Glutamatergic neuron (in vitro differentiated cells): Measurements from ENCODE around the gene FBXO21. TPM values are rescaled to one million over a fixed set of nuclear protein-coding genes. Genes with fewer than 3 reads are reported as not detected.
"Not testable (repeated sequence)": the region's sequence is repeated elsewhere in the genome, so short reads cannot be mapped to it uniquely, and the experiment has no call there.

ENCODE experiments used
- DNase-seq: peaks from one replicate; pipeline ENCODE4 v3.0.0; 2022
- H3K27ac Mint-ChIP-seq: one replicate; pipeline ENCODE4 v1.8.0; 2020; ENCODE audit warnings: mild to moderate bottlenecking, mixed read lengths, inconsistent platforms; ENCODE audit not compliant: unreplicated experiment
- H3K27me3 Mint-ChIP-seq: one replicate; pipeline ENCODE4 v1.8.0; 2020; ENCODE audit warnings: mild to moderate bottlenecking, moderate library complexity, mixed read lengths, inconsistent platforms; ENCODE audit not compliant: unreplicated experiment
- H3K36me3 Mint-ChIP-seq: one replicate; pipeline ENCODE4 v1.8.0; 2020; ENCODE audit warnings: mild to moderate bottlenecking, mixed read lengths, inconsistent platforms; ENCODE audit not compliant: unreplicated experiment
- H3K4me1 Mint-ChIP-seq: one replicate; pipeline ENCODE4 v1.8.0; 2020; ENCODE audit warnings: mild to moderate bottlenecking, low read depth, mixed read lengths, inconsistent platforms; ENCODE audit not compliant: unreplicated experiment
- H3K4me3 Mint-ChIP-seq: one replicate; pipeline ENCODE4 v1.8.0; 2020; ENCODE audit warnings: mild to moderate bottlenecking, mixed read lengths, inconsistent platforms; ENCODE audit not compliant: unreplicated experiment
- H3K9me3 Mint-ChIP-seq: one replicate; pipeline ENCODE4 v1.8.0; 2020; ENCODE audit warnings: mild to moderate bottlenecking, moderate library complexity, mixed read lengths, inconsistent platforms; ENCODE audit not compliant: unreplicated experiment
- CTCF ChIP-seq: fragments of 200-600 bp; sonication (generic); IDR thresholded peaks from one replicate; pipeline ENCODE4 v1.5.0; 2021; ENCODE audit not compliant: partially characterized antibody, unreplicated experiment
- total RNA-seq: library from RNA; stranded (reverse); fragmentation: NEBNext Ultra II Directional; extraction: Animal tissue kit (Norgen Biotek cat#: 25700); gene quantifications from one replicate; pipeline ENCODE4 v1.2.1, GENCODE V29; 2021; ENCODE audit not compliant: unreplicated experiment

FBXO21 gene
- total RNA-seq, 1 donor from 2014 or later = 52.7 TPM

- DNase-seq = peak; percentile 10
Observed at GRCh38 chr12:117097159-117097558, 93.1 kb downstream of the FBXO21 start.

GRCh38 chr12:117096501-117097042 is 93.7 kb downstream of the FBXO21 start:
- Mint-ChIP-seq H3K36me3 (no peaks in the 10 kb centered on the region), H3K27ac (no peak overlapping the region), H3K4me1 (peaks cover 2% of the 10 kb centered on the region), H3K27me3 (peaks cover 11% of the 10 kb centered on the region), H3K9me3 (peaks cover 5% of the 10 kb centered on the region), H3K4me3 (no peak overlapping the region)
- DNase-seq = peak; percentile 11
- no peak for TF ChIP-seq CTCF

More at GRCh38 chr12:117097159-117097558, 93.1 kb downstream of the FBXO21 start:
- Mint-ChIP-seq H3K4me3 (no peak overlapping the region), H3K4me1 (peaks cover 3% of the 10 kb centered on the region), H3K27me3 (peaks cover 11% of the 10 kb centered on the region), H3K9me3 (peaks cover 5% of the 10 kb centered on the region), H3K27ac (no peak overlapping the region), H3K36me3 (no peaks in the 10 kb centered on the region)
- TF ChIP-seq CTCF = no peak

GRCh38 chr12:117095191-117095590 is 95.1 kb downstream of the FBXO21 start:
- not testable (repeated sequence) for H3K36me3 Mint-ChIP-seq, H3K9me3 Mint-ChIP-seq, H3K4me1 Mint-ChIP-seq, H3K4me3 Mint-ChIP-seq, H3K27ac Mint-ChIP-seq
- DNase-seq = peak; percentile 6
- peaks cover 10% of the 10 kb centered on the region for H3K27me3 Mint-ChIP-seq

GRCh38 chr12:117093918-117094630 is 96.2 kb downstream of the FBXO21 start:
- DNase-seq = peak; percentile 3
- Mint-ChIP-seq H3K4me3 (no peak overlapping the region), H3K27me3 (peaks cover 6% of the 10 kb centered on the region), H3K4me1 (peaks cover 2% of the 10 kb centered on the region), H3K9me3 (peaks cover 9% of the 10 kb centered on the region), H3K36me3 (peaks cover 12% of the 10 kb centered on the region), H3K27ac (no peak overlapping the region)
- TF ChIP-seq CTCF = no peak

DNA sequence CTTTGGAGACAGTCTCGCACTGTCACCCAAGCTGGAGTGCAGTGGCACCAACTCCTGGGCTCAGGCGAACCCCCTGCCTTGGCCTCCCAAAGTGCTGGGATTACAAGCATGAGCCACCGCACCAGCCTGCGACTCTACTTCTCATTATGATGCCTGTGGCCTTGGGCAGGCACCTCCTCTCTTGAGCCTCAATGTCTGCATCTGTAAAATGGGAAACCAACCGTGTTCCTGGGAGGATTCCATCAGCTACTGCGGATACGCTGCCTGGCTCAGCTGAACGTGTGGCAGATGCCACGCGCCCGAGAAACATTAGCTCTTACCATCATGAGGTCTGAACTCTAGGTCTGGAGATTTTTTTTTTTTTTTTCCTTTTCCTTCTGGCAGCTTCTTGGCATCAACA is 96.8 kb downstream of the FBXO21 start:
- DNase-seq = no peak
- H3K4me1 Mint-ChIP-seq = peaks cover 2% of the 10 kb centered on the region
- no peak overlapping the region for H3K27ac Mint-ChIP-seq
- no peak for TF ChIP-seq CTCF
- peaks cover 6% of the 10 kb centered on the region for H3K27me3 Mint-ChIP-seq
- H3K9me3 Mint-ChIP-seq = peaks cover 9% of the 10 kb centered on the region
- peaks cover 12% of the 10 kb centered on the region for H3K36me3 Mint-ChIP-seq
- no peak overlapping the region for H3K4me3 Mint-ChIP-seq
